PFSK-1 (cell line): Measurements from ENCODE around the gene AK3.

Experiments
- POLR2AphosphoS5 ChIP-seq: IDR thresholded peaks from 2 replicates; pipeline ENCODE4 v1.6.1; 2012; ENCODE audit warnings: low read depth, mild to moderate bottlenecking, control low read depth, low read length, moderate library complexity
- REST ChIP-seq, 2 experiments: IDR thresholded peaks; 2 replicates each; pipeline versions ENCODE4 v1.6.1 to v1.8.0; 2011 to 2012; ENCODE audit warnings: low read depth in 2 of 2, low read length in 2 of 2, control low read depth in 1 of 2, inconsistent platforms in 1 of 2, mild to moderate bottlenecking in 1 of 2, moderate library complexity in 1 of 2; ENCODE audit not compliant: insufficient read depth in 1 of 2
- SIN3A ChIP-seq: IDR thresholded peaks from 2 replicates; pipeline ENCODE4 v1.6.1; 2012; ENCODE audit warnings: mild to moderate bottlenecking, low read length, moderate library complexity, borderline replicate concordance; ENCODE audit not compliant: insufficient read depth

GRCh38 chr9:4717815-4718214 lies 23.2 kb downstream of the AK3 start:
- TF ChIP-seq SIN3A: no peak
- no peak for TF ChIP-seq REST (IDR thresholded peaks at IDR 0.05; ENCODE audit: insufficient read depth in 1 of 2, low read depth in 2 of 2, low read length in 2 of 2)
- TF ChIP-seq POLR2AphosphoS5: no peak
